ENCODE results near the gene C9orf78. TPM values are rescaled to one million over a fixed set of nuclear protein-coding genes. Genes with fewer than 3 reads are reported as not detected.

C9orf78 gene, protein sequence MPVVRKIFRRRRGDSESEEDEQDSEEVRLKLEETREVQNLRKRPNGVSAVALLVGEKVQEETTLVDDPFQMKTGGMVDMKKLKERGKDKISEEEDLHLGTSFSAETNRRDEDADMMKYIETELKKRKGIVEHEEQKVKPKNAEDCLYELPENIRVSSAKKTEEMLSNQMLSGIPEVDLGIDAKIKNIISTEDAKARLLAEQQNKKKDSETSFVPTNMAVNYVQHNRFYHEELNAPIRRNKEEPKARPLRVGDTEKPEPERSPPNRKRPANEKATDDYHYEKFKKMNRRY
- total RNA-seq (2022; extraction: Qiagen RNA extraction; ENCODE audit: low read depth), result 47.8 to 58.0 TPM (median 52.0 TPM) in 5 replicates

GRCh38 chr9:129835128-129835859 lies at the start of gene C9orf78, which contains the start of gene USP20:
C9orf78 (minus strand) TSS chr9:129835275; CDS start chr9:129835221, 54 bp downstream.
USP20 (plus strand) TSS chr9:129835458; CDS start chr9:129852556, 17,098 bp downstream.

DNA sequence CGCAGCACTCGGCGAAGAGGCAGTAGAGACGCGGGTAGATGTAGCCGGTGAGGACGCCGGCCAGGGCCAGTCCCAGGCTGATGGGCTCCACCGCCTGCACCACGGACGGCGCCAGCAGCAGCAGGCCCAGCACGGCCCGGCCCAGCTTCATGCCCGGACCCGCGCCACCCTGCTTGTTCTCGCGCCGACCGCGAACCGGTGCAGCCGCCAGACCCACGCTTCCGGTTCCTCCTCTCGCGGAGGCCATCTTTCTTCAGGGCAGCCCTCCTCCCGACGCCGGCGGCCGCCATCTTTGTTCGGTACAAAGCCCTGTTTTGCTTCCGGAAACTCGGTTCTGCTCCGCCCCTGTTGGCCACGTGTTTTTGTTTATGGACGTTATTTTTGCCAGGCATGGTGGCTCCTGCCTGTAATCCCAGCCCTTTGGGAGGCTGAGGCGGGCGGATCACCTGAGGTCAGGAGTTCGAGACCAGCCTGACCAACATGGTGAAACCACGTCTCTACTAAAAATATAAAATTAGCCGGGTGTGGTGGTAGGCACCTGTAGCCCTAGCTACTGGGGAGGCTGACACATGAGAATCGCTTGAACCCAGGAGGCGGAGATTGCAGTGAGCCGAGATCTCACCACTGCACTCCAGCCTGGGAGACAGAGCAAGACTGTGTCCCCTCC lies 11.0 kb downstream of the C9orf78 start, which contains the start of gene TOR1A:
Gene TOR1A (minus strand): TSS at position 202 of the 667 bp plus-strand sequence. CDS start 51 bp downstream, at position 151.

DNA sequence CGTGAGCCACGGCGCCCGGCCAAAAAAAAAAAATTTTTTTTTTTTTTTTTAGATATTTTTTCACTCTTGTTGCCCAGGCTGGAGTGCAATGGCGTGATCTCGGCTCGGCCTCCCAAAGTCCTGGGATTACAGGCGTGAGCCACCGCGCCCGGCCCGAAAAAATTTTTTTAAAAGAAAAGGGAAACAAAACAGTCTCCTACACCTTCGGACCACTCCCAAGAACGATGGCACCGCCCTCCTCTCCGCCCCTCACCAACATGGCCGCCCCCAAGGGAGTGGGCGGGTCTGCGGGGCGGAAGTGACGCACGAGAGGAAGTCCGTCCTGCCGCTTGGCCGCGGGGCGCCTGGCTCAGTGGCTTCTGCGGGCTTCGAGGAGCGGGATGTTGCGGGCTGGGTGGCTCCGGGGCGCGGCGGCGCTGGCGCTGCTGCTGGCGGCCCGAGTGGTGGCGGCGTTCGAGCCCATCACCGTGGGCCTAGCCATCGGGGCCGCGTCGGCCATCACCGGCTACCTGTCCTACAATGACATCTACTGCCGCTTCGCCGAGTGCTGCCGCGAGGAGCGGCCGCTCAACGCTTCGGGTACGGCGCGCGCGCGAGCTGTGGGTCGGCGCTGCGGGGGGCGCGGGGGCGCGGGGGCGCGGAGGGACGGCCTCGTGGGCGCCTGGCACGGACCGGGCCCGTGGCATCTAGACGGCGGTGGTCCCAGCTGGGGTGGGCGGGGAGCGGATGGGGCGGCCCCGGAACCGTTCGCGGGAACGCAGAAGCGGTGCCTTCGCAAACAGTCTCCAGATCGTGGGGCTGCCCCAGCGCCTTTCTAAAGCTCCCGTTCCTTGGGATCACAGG lies 32.0 kb downstream of the C9orf78 start, which contains the start of gene TOR1B:
Gene TOR1B (plus strand): TSS at position 352 of the 843 bp plus-strand sequence. CDS start 29 bp downstream, at position 381.

Other genes with a start within 250 kb of the C9orf78 start
- 0.08 TPM in 1 of 5 replicates, not detected in the others for gene C9orf50, start 214.2 kb downstream of the C9orf78 start, total RNA-seq (2022; extraction: Qiagen RNA extraction; ENCODE audit: low read depth)
- 91.2 to 107 TPM (median 95.0 TPM) in 5 replicates for gene NTMT1, start 209.1 kb downstream of the C9orf78 start, total RNA-seq (2022; extraction: Qiagen RNA extraction; ENCODE audit: low read depth)
- gene ASB6, start 193.1 kb downstream of the C9orf78 start, total RNA-seq (2022; extraction: Qiagen RNA extraction; ENCODE audit: low read depth), result 22.0 to 25.5 TPM (median 24.9 TPM) in 5 replicates
- 2.8 to 7.8 TPM (median 5.9 TPM) in 5 replicates for gene PRRX2, start 169.6 kb downstream of the C9orf78 start, total RNA-seq (2022; extraction: Qiagen RNA extraction; ENCODE audit: low read depth)
- gene PTGES, start 82.2 kb downstream of the C9orf78 start, total RNA-seq (2022; extraction: Qiagen RNA extraction; ENCODE audit: low read depth), result 91.3 to 105 TPM (median 100 TPM) in 5 replicates
- gene TOR1B, start 32.1 kb downstream of the C9orf78 start, total RNA-seq (2022; extraction: Qiagen RNA extraction; ENCODE audit: low read depth), result 21.3 to 26.1 TPM (median 24.7 TPM) in 5 replicates
- gene TOR1A, start 11.1 kb downstream of the C9orf78 start, total RNA-seq (2022; extraction: Qiagen RNA extraction; ENCODE audit: low read depth), result 57.3 to 66.4 TPM (median 65.0 TPM) in 5 replicates
- 5.3 to 6.3 TPM (median 5.6 TPM) in 5 replicates for gene USP20, start 183 bp upstream of the C9orf78 start, total RNA-seq (2022; extraction: Qiagen RNA extraction; ENCODE audit: low read depth)
- 14.6 to 19.3 TPM (median 16.6 TPM) in 5 replicates for gene FNBP1, start 207.9 kb upstream of the C9orf78 start, total RNA-seq (2022; extraction: Qiagen RNA extraction; ENCODE audit: low read depth)
- 26.5 to 31.4 TPM (median 30.6 TPM) in 5 replicates for gene GPR107, start 218.6 kb upstream of the C9orf78 start, total RNA-seq (2022; extraction: Qiagen RNA extraction; ENCODE audit: low read depth)